Fibroblast of skin of back (primary cell): Measurements from ENCODE around the gene ACAD8. TPM values are rescaled to one million over a fixed set of nuclear protein-coding genes. Genes with fewer than 3 reads are reported as not detected.
A peak's percentile ranks its signal among the peaks of the same experiment; 100 is the strongest.

Source experiments
- DNase-seq: peaks from one replicate; pipeline ENCODE4 v3.0.0-alpha.2; 2013
- polyA plus RNA-seq, 2 experiments: library from polyadenylated mRNA; unstranded; fragments of 120-200 nt; gene quantifications; one replicate each; pipeline ENCODE4 v1.2.1, GENCODE V29; 2013; ENCODE audit not compliant: insufficient read length in 2 of 2

ACAD8 gene
- 13.9 TPM for polyA plus RNA-seq (2013, experiment 1 of 2; ENCODE audit: insufficient read length)
- 11.9 TPM for polyA plus RNA-seq (2013, experiment 2 of 2; ENCODE audit: insufficient read length)

GRCh38 chr11:134253188-134253993 lies at the start of gene ACAD8, which contains the start of gene THYN1:
TSS of gene ACAD8 (plus strand) at chr11:134253568. CDS start at chr11:134253601, 33 bp downstream.
TSS of gene THYN1 (minus strand) at chr11:134253352. CDS start at chr11:134252882, 470 bp downstream.
- peak; percentile 96 for DNase-seq

GRCh38 chr11:134205729-134206128 lies 47.6 kb upstream of the ACAD8 start:
- no peak for DNase-seq

GRCh38 chr11:134206185-134206584 lies 47.2 kb upstream of the ACAD8 start:
- DNase-seq: no peak

GRCh38 chr11:134207538-134208239 lies 45.7 kb upstream of the ACAD8 start:
- DNase-seq: peak; percentile 13

- no peak for DNase-seq
Measured at GRCh38 chr11:134215836-134216235, 37.5 kb upstream of the ACAD8 start.

GRCh38 chr11:134216816-134217215 lies 36.6 kb upstream of the ACAD8 start:
- DNase-seq: no peak

- DNase-seq: no peak
Measured at GRCh38 chr11:134223121-134223520, 30.2 kb upstream of the ACAD8 start.

GRCh38 chr11:134223836-134224709 lies 29.3 kb upstream of the ACAD8 start, which contains the start of the genes NCAPD3 and VPS26B:
TSS of gene NCAPD3 (minus strand) at chr11:134223967. CDS start at chr11:134223926, 41 bp downstream.
TSS of gene VPS26B (plus strand) at chr11:134224671. CDS start at chr11:134225123, 452 bp downstream.
- peak; percentile 96 for DNase-seq

GRCh38 chr11:134224710-134225664 lies 28.4 kb upstream of the ACAD8 start:
- peak; percentile 45 for DNase-seq

GRCh38 chr11:134226806-134227325 lies 26.5 kb upstream of the ACAD8 start:
- peak; percentile 50 for DNase-seq

- peak; percentile 70 for DNase-seq
Measured at GRCh38 chr11:134228625-134229024, 24.7 kb upstream of the ACAD8 start.

GRCh38 chr11:134229126-134229790 lies 24.1 kb upstream of the ACAD8 start:
- peak; percentile 53 for DNase-seq

GRCh38 chr11:134230339-134230738 lies 23.0 kb upstream of the ACAD8 start:
- DNase-seq: no peak

- no peak for DNase-seq
Measured at GRCh38 chr11:134231958-134232659, 21.3 kb upstream of the ACAD8 start.

- DNase-seq: no peak
Measured at GRCh38 chr11:134233729-134234179, 19.6 kb upstream of the ACAD8 start.

GRCh38 chr11:134235399-134235798 lies 18.0 kb upstream of the ACAD8 start:
- DNase-seq: no peak

GRCh38 chr11:134236834-134237556 lies 16.4 kb upstream of the ACAD8 start:
- no peak for DNase-seq

GRCh38 chr11:134237557-134237922 lies 15.8 kb upstream of the ACAD8 start:
- no peak for DNase-seq

GRCh38 chr11:134238956-134239355 lies 14.4 kb upstream of the ACAD8 start:
- DNase-seq: no peak
